ENCODE measurements around the gene RANBP3. TPM values are rescaled to one million over a fixed set of nuclear protein-coding genes. Genes with fewer than 3 reads are reported as not detected.
A peak's percentile ranks its signal among the peaks of the same experiment; 100 is the strongest.

The RANBP3 gene
- total RNA-seq, 1 donor from 2014 or later = 77.8 TPM

DNA sequence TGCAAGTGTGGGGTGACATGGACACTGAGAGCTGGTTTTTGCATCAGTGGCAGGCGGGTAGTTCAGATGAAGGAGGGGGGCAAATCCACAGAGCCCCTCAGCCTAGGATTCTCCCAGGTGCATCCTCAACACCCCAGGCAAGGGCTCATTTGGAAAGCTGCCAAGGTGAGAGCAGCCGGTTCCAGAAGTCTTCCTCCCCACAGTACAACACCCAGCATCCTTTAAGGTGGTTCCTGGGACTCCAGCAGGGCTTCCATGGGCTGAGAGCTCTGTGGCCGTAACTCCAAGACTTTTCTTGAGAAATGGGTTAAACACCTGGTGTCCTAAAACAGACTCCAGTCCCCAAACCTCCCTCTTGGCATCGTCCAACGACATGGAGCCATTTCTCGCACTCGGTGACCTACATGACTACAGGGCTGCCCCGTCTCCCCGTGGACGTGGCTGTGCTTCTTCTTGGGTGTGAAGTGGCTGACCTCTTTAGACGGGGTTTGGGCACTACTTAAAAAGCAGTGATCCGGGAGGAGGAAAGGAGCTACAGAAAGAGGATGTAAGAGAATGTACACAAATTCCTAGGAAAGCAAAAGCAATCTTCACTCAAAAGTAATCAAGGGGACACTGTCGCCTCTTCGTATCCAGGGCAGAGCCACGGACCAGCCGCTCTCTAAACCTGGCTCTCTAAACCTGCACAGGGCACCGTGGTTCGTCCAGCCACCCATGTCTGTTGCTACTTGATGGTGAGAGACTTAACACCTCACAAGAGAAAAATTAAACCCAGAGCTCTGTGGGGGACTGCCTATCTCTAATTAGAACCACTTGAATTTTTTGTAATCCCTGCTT, 25.5 kb downstream of the RANBP3 start:
- no peaks in the 10 kb centered on the region for H3K9me3 ChIP-seq (ENCODE audit: low read depth)
- peaks cover 95% of the 10 kb centered on the region for H3K79me2 ChIP-seq (ENCODE audit: low read depth)
- Mint-ChIP-seq H3K9me3 (no peaks in the 10 kb centered on the region), H3K27me3 (ENCODE audit: insufficient read depth, low read depth) (no peaks in the 10 kb centered on the region), H3K27ac (peak overlapping the region; percentile 72), H3K36me3 (peaks cover 3% of the 10 kb centered on the region), H3K4me3 (peak overlapping the region; percentile 72), H3K4me1 (peaks cover 90% of the 10 kb centered on the region)
- TF ChIP-seq EZH2 (IDR thresholded peaks at IDR 0.05) = no peak
- TF ChIP-seq, protein P1, sequence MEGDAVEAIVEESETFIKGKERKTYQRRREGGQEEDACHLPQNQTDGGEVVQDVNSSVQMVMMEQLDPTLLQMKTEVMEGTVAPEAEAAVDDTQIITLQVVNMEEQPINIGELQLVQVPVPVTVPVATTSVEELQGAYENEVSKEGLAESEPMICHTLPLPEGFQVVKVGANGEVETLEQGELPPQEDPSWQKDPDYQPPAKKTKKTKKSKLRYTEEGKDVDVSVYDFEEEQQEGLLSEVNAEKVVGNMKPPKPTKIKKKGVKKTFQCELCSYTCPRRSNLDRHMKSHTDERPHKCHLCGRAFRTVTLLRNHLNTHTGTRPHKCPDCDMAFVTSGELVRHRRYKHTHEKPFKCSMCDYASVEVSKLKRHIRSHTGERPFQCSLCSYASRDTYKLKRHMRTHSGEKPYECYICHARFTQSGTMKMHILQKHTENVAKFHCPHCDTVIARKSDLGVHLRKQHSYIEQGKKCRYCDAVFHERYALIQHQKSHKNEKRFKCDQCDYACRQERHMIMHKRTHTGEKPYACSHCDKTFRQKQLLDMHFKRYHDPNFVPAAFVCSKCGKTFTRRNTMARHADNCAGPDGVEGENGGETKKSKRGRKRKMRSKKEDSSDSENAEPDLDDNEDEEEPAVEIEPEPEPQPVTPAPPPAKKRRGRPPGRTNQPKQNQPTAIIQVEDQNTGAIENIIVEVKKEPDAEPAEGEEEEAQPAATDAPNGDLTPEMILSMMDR (IDR thresholded peaks at IDR 0.05) = no peak
- no peak for TF ChIP-seq EZH2phosphoT487 (IDR thresholded peaks at IDR 0.05)
- DNase-seq (ENCODE audit: low spot score) = no peak
- no peak overlapping the region for H3K9ac ChIP-seq
- H3K4me2 ChIP-seq = peak overlapping the region; percentile 75
- peaks cover 100% of the 10 kb centered on the region for H4K20me1 ChIP-seq (ENCODE audit: low read depth)
- H3F3A ChIP-seq (ENCODE audit: low read depth) = peaks cover 49% of the 10 kb centered on the region
- H3K4me1 ChIP-seq = peaks cover 87% of the 10 kb centered on the region
- no peaks in the 10 kb centered on the region for H3K27me3 ChIP-seq
- H3K27ac ChIP-seq = peak overlapping the region; percentile 77
- no peak overlapping the region for H2AFZ ChIP-seq (replicated peaks)
- no peaks in the 10 kb centered on the region for H3K36me3 ChIP-seq
- H3K4me3 ChIP-seq = no peak overlapping the region

DNA sequence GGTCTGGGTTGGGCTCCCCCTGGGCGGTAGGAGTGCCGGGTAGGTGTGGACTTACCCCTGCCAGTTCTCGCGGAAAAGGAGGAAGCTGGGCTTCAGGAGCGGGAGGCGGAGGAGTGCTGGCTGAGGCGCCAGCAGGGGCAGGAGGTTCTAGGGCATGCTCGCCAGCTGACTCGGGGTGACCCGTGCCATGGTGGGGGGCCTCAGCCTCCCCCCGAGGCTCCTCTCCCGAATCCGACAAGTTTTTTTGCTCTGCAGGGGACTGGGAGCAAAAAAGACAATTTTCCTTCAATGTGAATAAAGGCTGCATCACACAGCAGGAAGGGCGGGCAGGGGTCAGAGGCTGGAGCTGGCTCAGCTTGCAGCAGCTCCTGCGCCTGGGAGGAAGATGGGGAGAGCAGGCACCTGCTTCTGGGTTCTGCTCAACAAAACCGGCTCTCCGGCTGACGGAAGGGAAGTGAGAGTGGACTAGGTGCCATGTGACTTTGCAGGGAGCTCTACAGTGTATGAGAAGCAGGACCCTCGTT, 26.5 kb downstream of the RANBP3 start:
- H3K9ac ChIP-seq = no peak overlapping the region
- H3K9me3 Mint-ChIP-seq = no peaks in the 10 kb centered on the region
- H3K27ac Mint-ChIP-seq = peak overlapping the region; percentile 94
- peaks cover 95% of the 10 kb centered on the region for H3K79me2 ChIP-seq (ENCODE audit: low read depth)
- H3F3A ChIP-seq (ENCODE audit: low read depth) = peaks cover 49% of the 10 kb centered on the region
- TF ChIP-seq, protein P1 (IDR thresholded peaks at IDR 0.05) = no peak
- TF ChIP-seq EZH2 (IDR thresholded peaks at IDR 0.05) (no peak), EZH2phosphoT487 (IDR thresholded peaks at IDR 0.05) (no peak)
- peak overlapping the region; percentile 73 for H3K4me3 Mint-ChIP-seq
- peak overlapping the region; percentile 77 for H3K27ac ChIP-seq
- H3K4me1 Mint-ChIP-seq = peaks cover 86% of the 10 kb centered on the region
- H3K27me3 ChIP-seq = no peaks in the 10 kb centered on the region
- no peaks in the 10 kb centered on the region for H3K27me3 Mint-ChIP-seq (ENCODE audit: insufficient read depth, low read depth)
- H2AFZ ChIP-seq (replicated peaks) = no peak overlapping the region
- peak; percentile 61 for DNase-seq (ENCODE audit: low spot score)
- no peaks in the 10 kb centered on the region for H3K36me3 ChIP-seq
- H3K4me1 ChIP-seq = peaks cover 83% of the 10 kb centered on the region
- H3K4me2 ChIP-seq = peak overlapping the region; percentile 75
- peaks cover 5% of the 10 kb centered on the region for H3K36me3 Mint-ChIP-seq
- H4K20me1 ChIP-seq (ENCODE audit: low read depth) = peaks cover 100% of the 10 kb centered on the region
- H3K9me3 ChIP-seq (ENCODE audit: low read depth) = no peaks in the 10 kb centered on the region
- peak overlapping the region; percentile 33 for H3K4me3 ChIP-seq

DNA sequence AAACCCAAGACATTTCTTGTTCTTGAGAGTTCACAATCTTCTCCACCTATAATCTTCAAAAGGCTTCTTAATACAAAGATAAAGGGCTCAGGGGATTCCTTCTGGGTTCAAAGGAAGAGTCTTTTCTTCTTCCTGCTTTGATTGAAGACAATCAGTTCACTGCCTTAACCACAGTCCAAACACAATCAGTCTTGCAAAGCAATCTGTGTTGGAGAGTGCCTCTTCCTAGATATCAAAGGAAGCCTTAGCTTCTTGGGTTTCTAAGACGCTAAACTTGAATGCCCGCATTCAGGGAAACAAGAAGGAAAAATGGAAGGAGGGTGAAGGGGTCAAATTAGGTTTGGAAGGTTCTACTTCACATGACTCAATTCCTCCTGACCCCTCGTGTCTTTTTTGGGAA, 27.2 kb downstream of the RANBP3 start:
- DNase-seq (ENCODE audit: low spot score) = peak; percentile 69
- Histone ChIP-seq H3K9ac (no peak overlapping the region), H3K27ac (peak overlapping the region; percentile 77), H3K36me3 (no peaks in the 10 kb centered on the region), H3K9me3 (ENCODE audit: low read depth) (no peaks in the 10 kb centered on the region), H4K20me1 (ENCODE audit: low read depth) (peaks cover 100% of the 10 kb centered on the region), H2AFZ (replicated peaks) (no peak overlapping the region), H3K4me3 (peak overlapping the region; percentile 33), H3K4me2 (peak overlapping the region; percentile 75), H3K27me3 (no peaks in the 10 kb centered on the region), H3K79me2 (ENCODE audit: low read depth) (peaks cover 95% of the 10 kb centered on the region), H3K4me1 (peaks cover 81% of the 10 kb centered on the region), H3F3A (ENCODE audit: low read depth) (peaks cover 49% of the 10 kb centered on the region)
- H3K36me3 Mint-ChIP-seq = peaks cover 5% of the 10 kb centered on the region
- H3K4me3 Mint-ChIP-seq = no peak overlapping the region
- H3K27me3 Mint-ChIP-seq (ENCODE audit: insufficient read depth, low read depth) = no peaks in the 10 kb centered on the region
- peaks cover 86% of the 10 kb centered on the region for H3K4me1 Mint-ChIP-seq
- H3K27ac Mint-ChIP-seq = peak overlapping the region; percentile 94
- TF ChIP-seq, protein P1 (IDR thresholded peaks at IDR 0.05) = no peak
- TF ChIP-seq EZH2phosphoT487 (IDR thresholded peaks at IDR 0.05) = peak; percentile 49
- H3K9me3 Mint-ChIP-seq = no peaks in the 10 kb centered on the region

Data from neural progenitor cell (in vitro differentiated cells).